Activated CD8-positive, alpha-beta T cell treated with anti-CD3 and anti-CD28 coated beads for 36 hours (primary cell): ENCODE data around the gene ZNF644. TPM values are rescaled to one million over a fixed set of nuclear protein-coding genes. Genes with fewer than 3 reads are reported as not detected.
"Not testable (repeated sequence)": the region's sequence is repeated elsewhere in the genome, so short reads cannot be mapped to it uniquely, and the experiment has no call there.

Source experiments
- ATAC-seq: fragments of 200-7000 bp; cut with Tn5 transposase; one replicate; pipeline ENCODE4 v1.10.0; 2021; ENCODE audit warnings: mild to moderate bottlenecking, moderate library complexity
- CTCF ChIA-PET: fragments of 350-600 bp; sonication (Branson Sonifier 250); formaldehyde crosslinking; loops from one replicate; lab custom pipeline; 2021; ENCODE audit warnings: antibody characterized with exemption; lab: Charles Lee
- POLR2A ChIA-PET: fragments of 350-600 bp; sonication (Branson Sonifier 250); formaldehyde crosslinking; loops from one replicate; lab custom pipeline; 2021; ENCODE audit warnings: antibody characterized with exemption; lab: Charles Lee
- DNase-seq: peaks from one replicate; pipeline ENCODE4 v3.0.0-alpha.2; 2020
- H3K27ac Mint-ChIP-seq: one replicate; pipeline ENCODE4 v1.8.0; 2021; ENCODE audit warnings: mild to moderate bottlenecking, mixed read lengths
- H3K27me3 Mint-ChIP-seq: one replicate; pipeline ENCODE4 v1.8.0; 2021; ENCODE audit warnings: mixed read lengths
- H3K36me3 Mint-ChIP-seq: one replicate; pipeline ENCODE4 v1.8.0; 2021; ENCODE audit warnings: low read depth, mixed read lengths
- H3K4me1 Mint-ChIP-seq: one replicate; pipeline ENCODE4 v1.8.0; 2021; ENCODE audit warnings: low read depth, mixed read lengths
- H3K4me3 Mint-ChIP-seq: one replicate; pipeline ENCODE4 v1.8.0; 2021; ENCODE audit warnings: mild to moderate bottlenecking, moderate library complexity, mixed read lengths
- H3K9me3 Mint-ChIP-seq: one replicate; pipeline ENCODE4 v1.8.0; 2021; ENCODE audit warnings: mixed read lengths
- CTCF ChIP-seq: fragments of 200-600 bp; IDR thresholded peaks from one replicate; pipeline ENCODE4 v1.8.0; 2022; ENCODE audit warnings: antibody characterized with exemption, mild to moderate bottlenecking
- intact Hi-C: fragments of 100-400 bp; cut with micrococcal nuclease; formaldehyde crosslinking; loops from one replicate; pipeline ENCODE4 v1.10.0; 2022
- total RNA-seq, 2 experiments: library from RNA; stranded (reverse); gene quantifications; one replicate each; pipeline ENCODE4 v1.2.3, GENCODE V29; 2021

ZNF644 gene
- total RNA-seq, 2 experiments from 2014 or later: 43.4 to 44.9 TPM

GRCh38 chr1:91046766-91047165 is 24.9 kb upstream of the ZNF644 start:
- no peaks in the 10 kb centered on the region for H3K4me1 Mint-ChIP-seq
- intact Hi-C loops: no loop called here
- no peaks in the 10 kb centered on the region for H3K36me3 Mint-ChIP-seq
- peaks cover 3% of the 10 kb centered on the region for H3K9me3 Mint-ChIP-seq
- H3K27me3 Mint-ChIP-seq: no peaks in the 10 kb centered on the region
- no peak overlapping the region for H3K27ac Mint-ChIP-seq
- ChIA-PET POLR2A (no interaction called here), CTCF (no interaction called here)
- H3K4me3 Mint-ChIP-seq: no peak overlapping the region
- no peak for TF ChIP-seq CTCF
- DNase-seq: no peak
- no peak for ATAC-seq

- ChIA-PET POLR2A (no interaction called here), CTCF (no interaction called here)
- DNase-seq: no peak
- Mint-ChIP-seq H3K9me3 (peaks cover 11% of the 10 kb centered on the region), H3K27me3 (no peaks in the 10 kb centered on the region), H3K36me3 (no peaks in the 10 kb centered on the region), H3K4me1 (no peaks in the 10 kb centered on the region), H3K4me3 (no peak overlapping the region), H3K27ac (no peak overlapping the region)
- intact Hi-C loops: no loop called here
- ATAC-seq: no peak
- no peak for TF ChIP-seq CTCF
These were observed 23.4 kb upstream of the ZNF644 start for GRCh38 chr1:91045284-91045683.

GRCh38 chr1:91044776-91045175 is 22.9 kb upstream of the ZNF644 start:
- CTCF ChIA-PET, H3K27ac Mint-ChIP-seq, H3K27me3 Mint-ChIP-seq, POLR2A ChIA-PET, ATAC-seq, H3K4me1 Mint-ChIP-seq, intact Hi-C loops, H3K4me3 Mint-ChIP-seq, DNase-seq, H3K36me3 Mint-ChIP-seq: not testable (repeated sequence)
- peaks cover 11% of the 10 kb centered on the region for H3K9me3 Mint-ChIP-seq

- H3K36me3 Mint-ChIP-seq, H3K4me1 Mint-ChIP-seq, POLR2A ChIA-PET, H3K27me3 Mint-ChIP-seq, H3K4me3 Mint-ChIP-seq, DNase-seq, ATAC-seq, intact Hi-C loops, H3K27ac Mint-ChIP-seq, CTCF ChIA-PET: not testable (repeated sequence)
- H3K9me3 Mint-ChIP-seq: peaks cover 11% of the 10 kb centered on the region
These were observed 20.5 kb upstream of the ZNF644 start for GRCh38 chr1:91042372-91042771.

- H3K36me3 Mint-ChIP-seq: no peaks in the 10 kb centered on the region
- no peaks in the 10 kb centered on the region for H3K4me1 Mint-ChIP-seq
- ChIA-PET CTCF (interaction anchor here (1.5 kb wide), 1 partner anchor 12 kb away, joined by 3 read pairs; no protein-coding TSS in a partner anchor), POLR2A (no interaction called here)
- TF ChIP-seq CTCF: no peak
- intact Hi-C loops: no loop called here
- H3K27me3 Mint-ChIP-seq: no peaks in the 10 kb centered on the region
- no peak for DNase-seq
- H3K27ac Mint-ChIP-seq: no peak overlapping the region
- no peak for ATAC-seq
- H3K4me3 Mint-ChIP-seq: no peak overlapping the region
- peaks cover 10% of the 10 kb centered on the region for H3K9me3 Mint-ChIP-seq
These were observed 16.7 kb upstream of the ZNF644 start for GRCh38 chr1:91038582-91038981.

- ChIA-PET CTCF (interaction anchor here (1.5 kb wide), 1 partner anchor 10 kb away, joined by 3 read pairs; no protein-coding TSS in a partner anchor), POLR2A (no interaction called here)
- no peaks in the 10 kb centered on the region for H3K36me3 Mint-ChIP-seq
- TF ChIP-seq CTCF: no peak
- intact Hi-C loops: no loop called here
- ATAC-seq (no peak), DNase-seq (no peak)
- H3K9me3 Mint-ChIP-seq: peaks cover 8% of the 10 kb centered on the region
- H3K4me3 Mint-ChIP-seq: no peak overlapping the region
- no peak overlapping the region for H3K27ac Mint-ChIP-seq
- no peaks in the 10 kb centered on the region for H3K4me1 Mint-ChIP-seq
- peaks cover 7% of the 10 kb centered on the region for H3K27me3 Mint-ChIP-seq
These were observed 15.3 kb upstream of the ZNF644 start for GRCh38 chr1:91036894-91037829.
